EL (cell line): ENCODE results near the gene OXCT1.
"Not testable (repeated sequence)": the region's sequence is repeated elsewhere in the genome, so short reads cannot be mapped to it uniquely, and the experiment has no call there.

Source experiments
- DNase-seq: peaks from one replicate; pipeline ENCODE4 v3.0.0-alpha.2; 2016

The OXCT1 gene

GRCh38 chr5:41871852-41872251, 1.6 kb upstream of the OXCT1 start:
- DNase-seq = peak; percentile 24

- DNase-seq = no peak
Observed at GRCh38 chr5:41870627-41871048, 413 bp upstream of the OXCT1 start.

GRCh38 chr5:41869151-41869723, 988 bp downstream of the OXCT1 start:
- DNase-seq = peak; percentile 56

- peak; percentile 48 for DNase-seq
Observed at GRCh38 chr5:41863871-41864486, 6.2 kb downstream of the OXCT1 start.

GRCh38 chr5:41858890-41859289, 11.3 kb downstream of the OXCT1 start:
- no peak for DNase-seq

- no peak for DNase-seq
Observed at GRCh38 chr5:41857989-41858388, 12.2 kb downstream of the OXCT1 start.

GRCh38 chr5:41856644-41857491, 13.4 kb downstream of the OXCT1 start:
- DNase-seq = peak; percentile 70

- DNase-seq = no peak
Observed at GRCh38 chr5:41852293-41852692, 17.9 kb downstream of the OXCT1 start.

GRCh38 chr5:41851116-41851515, 19.1 kb downstream of the OXCT1 start:
- DNase-seq = no peak

GRCh38 chr5:41848983-41849382, 21.2 kb downstream of the OXCT1 start:
- DNase-seq = no peak

GRCh38 chr5:41845751-41846150, 24.5 kb downstream of the OXCT1 start:
- DNase-seq = not testable (repeated sequence)

- DNase-seq = no peak
Observed at GRCh38 chr5:41844502-41844901, 25.7 kb downstream of the OXCT1 start.

- DNase-seq = peak; percentile 64
Observed at GRCh38 chr5:41843456-41844370, 26.5 kb downstream of the OXCT1 start.

- no peak for DNase-seq
Observed at GRCh38 chr5:41842777-41843176, 27.4 kb downstream of the OXCT1 start.

- DNase-seq = no peak
Observed at GRCh38 chr5:41841325-41841724, 28.9 kb downstream of the OXCT1 start.

GRCh38 chr5:41840251-41840650, 30.0 kb downstream of the OXCT1 start:
- no peak for DNase-seq

- DNase-seq = no peak
Observed at GRCh38 chr5:41837793-41838192, 32.4 kb downstream of the OXCT1 start.

- peak; percentile 90 for DNase-seq
Observed at GRCh38 chr5:41835645-41836044, 34.6 kb downstream of the OXCT1 start.

- DNase-seq = no peak
Observed at GRCh38 chr5:41834506-41834905, 35.7 kb downstream of the OXCT1 start.

- DNase-seq = no peak
Observed at GRCh38 chr5:41832430-41832829, 37.8 kb downstream of the OXCT1 start.

- no peak for DNase-seq
Observed at GRCh38 chr5:41831155-41831554, 39.1 kb downstream of the OXCT1 start.

GRCh38 chr5:41827792-41828191, 42.4 kb downstream of the OXCT1 start:
- DNase-seq = no peak

- DNase-seq = no peak
Observed at GRCh38 chr5:41822036-41822435, 48.2 kb downstream of the OXCT1 start.
